Colonic mucosa (tissue), 4 donors: ENCODE measurements around the gene ITPR2. TPM values are rescaled to one million over a fixed set of nuclear protein-coding genes. Genes with fewer than 3 reads are reported as not detected.

Source experiments
- DNase-seq: peaks from one replicate; pipeline ENCODE4 v3.0.0-alpha.2; 2020
- H3K27ac ChIP-seq: fragments of 200-600 bp; one replicate; pipeline ENCODE4 v1.8.0; 2021
- H3K27me3 ChIP-seq: fragments of 200-600 bp; one replicate; pipeline ENCODE4 v1.8.0; 2021
- H3K36me3 ChIP-seq: fragments of 200-600 bp; one replicate; pipeline ENCODE4 v1.8.0; 2021
- H3K4me1 ChIP-seq: fragments of 200-600 bp; one replicate; pipeline ENCODE4 v1.8.0; 2021; ENCODE audit warnings: mild to moderate bottlenecking
- H3K4me3 ChIP-seq: fragments of 200-600 bp; one replicate; pipeline ENCODE4 v1.8.0; 2021
- H3K9ac ChIP-seq, 2 donors: one replicate each; pipeline ENCODE4 v1.7.0; 2013; ENCODE audit warnings: control low read depth in 2 of 2, low read depth in 2 of 2, low read length in 2 of 2
- H3K9me3 ChIP-seq: fragments of 200-600 bp; one replicate; pipeline ENCODE4 v1.8.0; 2021
- CTCF ChIP-seq: fragments of 200-600 bp; IDR thresholded peaks from one replicate; pipeline ENCODE4 v1.8.0; 2022; ENCODE audit warnings: antibody characterized with exemption, mild to moderate bottlenecking
- intact Hi-C: fragments of 100-400 bp; cut with DNase I; formaldehyde crosslinking; loops from one replicate; pipeline ENCODE4 v1.14.1; 2022
- total RNA-seq, 2 donors: library from RNA; stranded (reverse); fragmentation: NEBNext Ultra II Directional in 1 of 2; extraction: Animal tissue kit (Norgen Biotek cat#: 25700) in 1 of 2; gene quantifications; one replicate each; pipeline ENCODE4 v1.2.1, GENCODE V29; 2021
- donor health status: healthy.
- donor health status: DM: no; HTN: no; CAD: no.
- donor health status: DM: no; HTN: no; CAD: no.

Gene ITPR2
- total RNA-seq, 2 donors from 2014 or later: 15.9 to 39.3 TPM

GRCh38 chr12:26302776-26303175, 530.2 kb downstream of the ITPR2 start:
- H3K36me3 ChIP-seq: no peaks in the 10 kb centered on the region
- H3K9ac ChIP-seq: no peak overlapping the region
- intact Hi-C loops: no loop called here
- H3K9me3 ChIP-seq: no peaks in the 10 kb centered on the region
- H3K27me3 ChIP-seq: no peaks in the 10 kb centered on the region
- no peak overlapping the region for H3K4me3 ChIP-seq
- no peak for TF ChIP-seq CTCF
- DNase-seq: no peak
- H3K4me1 ChIP-seq: no peaks in the 10 kb centered on the region
- no peak overlapping the region for H3K27ac ChIP-seq

GRCh38 chr12:26299751-26300150, 533.2 kb downstream of the ITPR2 start:
- Histone ChIP-seq H3K4me3 (no peak overlapping the region), H3K27ac (peak overlapping the region; percentile 7), H3K4me1 (no peaks in the 10 kb centered on the region), H3K36me3 (no peaks in the 10 kb centered on the region), H3K27me3 (no peaks in the 10 kb centered on the region), H3K9ac (no peak overlapping the region), H3K9me3 (no peaks in the 10 kb centered on the region)
- no peak for DNase-seq
- intact Hi-C loops: no loop called here
- TF ChIP-seq CTCF: no peak

DNA sequence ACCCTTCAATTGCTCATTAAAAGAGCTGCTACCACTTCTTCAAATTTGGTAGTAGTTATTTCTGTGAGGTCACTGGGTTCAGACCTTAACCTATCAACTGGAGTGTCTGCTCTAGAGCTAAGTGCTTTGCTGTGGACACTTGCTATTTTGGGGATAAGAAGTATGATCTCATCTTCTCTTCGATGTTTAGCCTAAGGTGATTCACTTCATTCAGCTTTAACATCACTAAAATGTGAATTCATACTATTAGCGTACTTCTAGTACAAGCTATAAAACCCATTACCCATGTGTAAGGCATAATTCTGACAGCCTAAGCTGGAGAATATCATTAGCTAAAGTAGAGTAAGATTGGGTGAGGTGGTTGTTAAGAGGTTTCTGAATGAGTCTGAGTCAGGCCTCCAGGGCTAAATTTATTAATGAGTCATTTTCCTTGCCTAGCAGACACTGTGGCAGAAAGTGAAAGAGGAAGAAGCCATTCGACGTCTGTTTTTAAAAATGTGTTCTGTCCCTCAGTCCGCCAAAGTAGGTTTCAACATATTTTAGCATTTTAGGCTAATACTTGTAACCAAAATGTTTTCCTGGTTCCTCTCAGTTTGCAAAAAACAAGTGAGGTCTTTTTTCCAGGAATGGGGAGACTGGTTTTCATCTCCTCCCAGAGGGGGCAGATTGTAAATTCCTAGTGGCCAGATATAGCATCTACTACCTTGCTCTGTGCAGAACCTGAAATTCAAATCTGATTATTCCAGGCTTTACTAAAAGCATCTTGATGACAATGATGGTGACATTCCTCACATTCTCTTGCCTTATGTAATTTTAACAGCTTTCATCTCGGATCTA, 534.0 kb downstream of the ITPR2 start:
- no peaks in the 10 kb centered on the region for H3K36me3 ChIP-seq
- H3K4me1 ChIP-seq: no peaks in the 10 kb centered on the region
- no peak for DNase-seq
- H3K9ac ChIP-seq: no peak overlapping the region
- H3K4me3 ChIP-seq: no peak overlapping the region
- no peaks in the 10 kb centered on the region for H3K27me3 ChIP-seq
- no peak for TF ChIP-seq CTCF
- intact Hi-C loops: no loop called here
- H3K9me3 ChIP-seq: no peaks in the 10 kb centered on the region
- H3K27ac ChIP-seq: peak overlapping the region; percentile 7

- no peaks in the 10 kb centered on the region for H3K4me1 ChIP-seq
- no peak overlapping the region for H3K27ac ChIP-seq
- no peaks in the 10 kb centered on the region for H3K27me3 ChIP-seq
- H3K36me3 ChIP-seq: no peaks in the 10 kb centered on the region
- H3K9me3 ChIP-seq: no peaks in the 10 kb centered on the region
- DNase-seq: no peak
- no peak for TF ChIP-seq CTCF
- no peak overlapping the region for H3K9ac ChIP-seq
- H3K4me3 ChIP-seq: no peak overlapping the region
- intact Hi-C loops: no loop called here
These were observed 535.5 kb downstream of the ITPR2 start for GRCh38 chr12:26297396-26298070.

DNA sequence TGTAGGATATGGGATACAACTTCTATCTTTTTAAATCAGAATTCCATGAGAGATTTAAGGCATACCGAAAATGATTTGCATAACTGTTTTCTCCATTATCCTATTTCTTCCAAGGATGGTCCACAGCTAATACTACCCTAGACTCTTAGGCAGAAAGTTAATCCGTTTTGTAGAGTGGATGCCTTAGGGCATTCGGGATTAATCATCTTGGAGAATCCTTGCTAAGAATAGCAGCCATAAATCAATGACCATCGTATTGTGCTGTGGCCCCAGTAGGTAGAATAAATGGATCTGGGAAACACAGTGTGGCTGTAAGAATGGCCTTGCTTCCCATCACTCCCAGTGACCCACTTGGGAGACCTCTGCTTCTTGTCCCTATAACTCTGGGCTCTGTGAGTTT, 538.0 kb downstream of the ITPR2 start:
- no peak for DNase-seq
- TF ChIP-seq CTCF: no peak
- intact Hi-C loops: no loop called here

More for the DNA sequence above, 538.0 kb downstream of the ITPR2 start:
- H3K9me3 ChIP-seq: no peaks in the 10 kb centered on the region
- no peak overlapping the region for H3K9ac ChIP-seq
- H3K4me1 ChIP-seq: no peaks in the 10 kb centered on the region
- H3K4me3 ChIP-seq: no peak overlapping the region
- no peak overlapping the region for H3K27ac ChIP-seq
- H3K27me3 ChIP-seq: no peaks in the 10 kb centered on the region
- no peaks in the 10 kb centered on the region for H3K36me3 ChIP-seq
